Myocyte (in vitro differentiated cells): Measurements from ENCODE around the gene CIDEB. TPM values are rescaled to one million over a fixed set of nuclear protein-coding genes. Genes with fewer than 3 reads are reported as not detected.
"Not testable (repeated sequence)": the region's sequence is repeated elsewhere in the genome, so short reads cannot be mapped to it uniquely, and the experiment has no call there.

ENCODE experiments used
- DNase-seq: peaks from one replicate; pipeline ENCODE4 v3.0.0-alpha.2; 2012; ENCODE audit warnings: low read depth
- polyA plus RNA-seq: library from polyadenylated mRNA; unstranded; fragments of >200 nt; gene quantifications from one replicate; pipeline ENCODE4 v1.2.1, GENCODE V29; 2012; ENCODE audit warnings: missing spikeins
- total RNA-seq: library from RNA; depleted of rRNA; stranded (reverse); fragments of >200 nt; gene quantifications from 2 replicates; pipeline ENCODE4 v1.2.3, GENCODE V29; 2014

CIDEB gene, protein sequence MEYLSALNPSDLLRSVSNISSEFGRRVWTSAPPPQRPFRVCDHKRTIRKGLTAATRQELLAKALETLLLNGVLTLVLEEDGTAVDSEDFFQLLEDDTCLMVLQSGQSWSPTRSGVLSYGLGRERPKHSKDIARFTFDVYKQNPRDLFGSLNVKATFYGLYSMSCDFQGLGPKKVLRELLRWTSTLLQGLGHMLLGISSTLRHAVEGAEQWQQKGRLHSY
- total RNA-seq: not detected in 2 replicates
- polyA plus RNA-seq: not detected

DNA sequence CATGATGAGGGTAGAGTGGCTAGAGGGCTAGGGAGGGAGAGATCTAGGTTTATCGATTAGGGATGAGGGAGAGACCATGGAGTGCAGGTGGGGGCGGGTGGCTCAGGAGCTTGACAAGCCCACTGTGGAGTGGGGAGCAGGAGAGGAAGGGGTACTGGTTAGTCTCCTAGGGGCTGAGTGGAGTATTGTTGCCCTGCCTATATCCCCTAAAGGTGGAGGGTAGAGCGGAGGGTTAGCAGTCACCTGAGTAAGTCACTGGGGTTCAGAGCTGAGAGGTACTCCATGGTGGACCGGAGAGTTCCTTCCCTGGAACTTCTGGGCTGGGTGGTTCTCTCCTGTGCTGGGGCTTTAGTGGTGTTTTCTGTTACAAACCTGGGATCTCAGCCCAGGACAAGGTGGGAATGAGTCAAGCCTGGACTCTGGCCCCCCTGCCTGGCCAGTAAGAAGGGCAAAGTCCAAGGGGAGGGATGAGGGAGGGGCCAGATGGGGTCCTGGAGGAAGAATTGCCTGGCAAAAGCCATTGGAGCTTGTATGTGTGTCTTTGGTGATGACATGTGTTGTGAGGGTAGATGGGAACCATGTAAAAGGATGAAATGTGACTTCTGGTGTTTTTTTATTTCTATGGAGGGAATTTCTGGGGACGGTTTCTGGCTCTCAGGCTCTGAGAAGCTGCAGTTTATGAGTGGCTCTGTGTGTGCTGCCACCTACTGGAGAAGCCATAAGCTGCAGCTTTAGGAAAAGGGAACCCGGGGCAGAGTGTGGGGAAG is at the start of gene CIDEB:
Gene CIDEB (minus strand): TSS at position 403 of the 767 bp plus-strand sequence. CDS start 119 bp downstream, at position 284.
- peak; percentile 66 for DNase-seq

DNA sequence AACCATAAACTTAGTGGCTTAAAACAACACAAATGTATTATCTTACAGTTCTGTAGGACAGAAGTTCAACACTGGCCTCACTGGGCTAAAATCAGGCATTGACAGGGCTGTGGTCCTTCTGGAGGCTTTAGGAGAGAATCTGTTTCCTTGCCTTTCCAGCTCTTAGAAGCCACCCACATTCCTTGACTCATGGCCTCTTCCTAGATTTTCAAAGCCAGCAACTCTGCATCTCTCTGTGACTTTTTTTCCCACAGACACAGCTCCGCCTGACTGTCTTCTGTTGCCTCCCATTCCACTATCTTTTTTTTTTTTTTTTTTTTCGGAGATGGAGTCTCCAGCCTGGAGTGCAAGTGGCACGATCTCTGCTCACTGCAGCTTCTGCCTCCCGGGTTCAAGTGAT is 48.4 kb upstream of the CIDEB start:
- DNase-seq: no peak

DNA sequence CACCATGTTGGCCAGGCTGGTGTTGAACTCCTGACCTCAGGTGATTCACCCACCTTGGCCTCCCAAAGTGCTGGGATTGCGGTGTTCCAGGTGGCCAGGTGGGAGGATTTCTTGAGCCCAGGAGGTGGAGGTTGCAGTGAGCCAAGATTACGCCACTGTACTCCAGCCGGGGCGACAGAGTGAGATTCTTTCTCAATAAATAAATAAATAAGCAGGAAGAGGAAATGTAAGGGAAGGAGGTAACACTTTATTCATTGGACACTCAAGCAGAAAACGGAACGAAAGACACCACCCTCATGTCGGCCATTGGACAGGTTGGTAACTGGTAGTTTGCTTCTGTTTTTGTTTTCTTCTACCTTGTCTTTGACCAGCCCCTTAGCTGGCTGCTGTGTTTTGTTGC is 47.2 kb upstream of the CIDEB start:
- DNase-seq: no peak

DNA sequence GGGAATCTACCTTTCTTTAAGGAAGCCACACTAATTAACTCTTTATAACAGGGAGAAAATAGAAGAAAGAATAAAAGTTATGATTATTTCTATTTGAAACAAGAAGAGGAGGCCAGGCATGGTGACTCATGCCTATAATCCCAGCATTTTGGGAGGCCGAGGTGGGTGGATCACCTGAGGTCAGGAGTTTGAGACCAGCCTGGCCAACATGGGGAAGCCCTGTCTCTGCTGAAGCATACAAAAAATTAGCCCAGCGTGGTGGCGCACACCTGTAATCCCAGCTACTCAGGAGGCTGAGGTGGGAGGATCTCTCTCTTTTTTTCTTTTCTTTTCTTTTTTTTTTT is 46.7 kb upstream of the CIDEB start:
- DNase-seq: not testable (repeated sequence)

DNA sequence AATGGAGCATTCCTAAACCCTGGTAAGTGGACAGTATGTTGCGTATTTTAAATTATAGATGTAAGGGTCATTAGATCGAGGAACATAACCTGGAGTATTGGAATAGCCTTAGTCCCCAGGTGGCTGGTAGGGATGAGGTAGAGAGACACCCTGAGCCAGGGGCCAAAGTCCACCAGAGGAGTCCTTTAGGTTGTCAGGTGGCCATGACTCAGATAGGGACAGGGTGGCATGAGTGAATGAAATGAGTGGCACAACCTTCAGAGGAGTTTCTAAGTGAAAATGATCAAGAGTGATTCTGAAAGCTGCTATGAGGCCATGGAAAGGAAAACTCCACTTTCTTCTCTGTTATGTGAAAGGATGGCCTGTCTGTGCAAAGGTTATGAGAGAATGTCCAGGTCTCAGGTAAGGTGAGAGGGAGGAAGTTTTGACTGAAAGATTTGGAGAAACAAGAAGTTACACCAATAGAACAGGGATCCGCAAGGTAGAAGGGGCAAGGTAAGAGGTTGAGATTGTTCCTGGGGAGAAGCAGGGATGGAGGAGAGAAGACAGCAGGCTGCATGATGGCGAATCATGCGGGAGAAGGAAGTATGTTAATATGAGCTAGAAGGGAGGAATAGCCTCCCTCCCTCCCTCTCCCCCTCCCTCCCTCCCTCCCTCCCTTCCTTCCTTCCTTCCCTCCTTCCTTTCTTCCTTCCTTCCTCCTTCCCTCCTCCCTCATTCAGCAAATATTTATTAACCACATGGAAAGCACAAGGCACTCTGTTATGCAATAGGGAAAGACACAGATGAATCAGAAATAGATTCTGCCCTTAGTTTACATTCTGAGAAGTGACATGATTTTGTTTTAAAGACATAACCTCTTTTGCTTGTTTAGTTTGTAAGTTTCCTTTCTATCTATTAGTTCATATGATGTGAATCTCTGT is 46.0 kb upstream of the CIDEB start:
- DNase-seq: peak; percentile 27

DNA sequence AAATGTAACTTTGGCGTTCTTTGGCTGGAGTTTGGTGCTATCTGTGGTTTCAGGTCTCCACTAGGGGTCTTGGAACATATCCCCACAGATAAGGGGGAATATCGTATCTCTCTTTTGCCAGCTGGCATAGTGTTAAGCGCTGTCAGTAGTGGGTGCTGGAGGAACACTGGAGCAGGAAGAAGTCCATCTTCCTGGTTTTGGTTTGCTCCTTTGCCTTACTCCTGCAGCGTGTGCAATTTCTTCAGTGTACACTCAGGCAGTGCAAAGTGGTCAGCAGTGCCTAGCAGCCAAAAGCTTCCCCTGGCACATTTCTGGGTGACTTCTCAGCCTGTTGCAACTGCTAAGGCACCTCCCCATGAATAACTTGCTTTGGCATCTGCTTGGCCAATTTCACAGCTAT is 43.7 kb upstream of the CIDEB start:
- DNase-seq: peak; percentile 43

DNA sequence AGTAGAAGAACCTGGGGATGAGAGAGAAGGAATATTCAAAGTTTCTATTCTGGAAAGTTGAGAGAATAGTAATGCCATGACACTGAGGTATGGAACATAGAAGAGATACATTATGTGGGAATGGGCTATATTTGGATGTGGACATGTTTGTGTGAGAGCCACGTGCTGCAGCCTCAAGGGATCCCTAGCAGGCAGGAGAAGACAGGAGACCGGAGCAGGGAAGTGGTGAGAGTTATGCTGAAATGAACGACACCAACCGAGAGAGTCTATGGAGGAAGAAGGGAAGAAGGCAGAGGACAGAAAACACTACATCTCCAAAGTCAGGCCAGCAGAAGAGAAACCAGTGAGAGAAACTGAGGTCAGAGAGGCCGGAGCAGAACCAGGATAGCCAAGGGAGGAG is 42.0 kb upstream of the CIDEB start:
- no peak for DNase-seq

DNA sequence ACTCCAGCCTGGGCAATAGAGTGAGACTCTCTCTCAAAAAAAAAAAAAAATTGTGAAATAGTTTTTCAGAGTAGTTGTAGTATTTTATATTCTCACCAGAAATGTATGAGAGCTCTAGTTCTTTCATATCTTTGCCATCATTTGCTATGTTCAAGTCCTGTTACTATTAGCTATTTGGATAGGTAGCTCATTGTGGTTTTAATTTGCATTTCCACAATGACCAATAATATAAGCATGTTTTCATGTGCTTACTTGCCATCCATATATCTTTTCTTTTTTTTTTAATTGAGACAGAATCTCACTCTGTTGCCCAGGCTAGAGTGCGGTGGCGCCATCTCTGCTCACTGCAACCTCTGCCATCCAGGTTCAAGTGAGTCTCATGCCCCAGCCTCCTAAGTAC is 40.4 kb upstream of the CIDEB start:
- DNase-seq: no peak

DNA sequence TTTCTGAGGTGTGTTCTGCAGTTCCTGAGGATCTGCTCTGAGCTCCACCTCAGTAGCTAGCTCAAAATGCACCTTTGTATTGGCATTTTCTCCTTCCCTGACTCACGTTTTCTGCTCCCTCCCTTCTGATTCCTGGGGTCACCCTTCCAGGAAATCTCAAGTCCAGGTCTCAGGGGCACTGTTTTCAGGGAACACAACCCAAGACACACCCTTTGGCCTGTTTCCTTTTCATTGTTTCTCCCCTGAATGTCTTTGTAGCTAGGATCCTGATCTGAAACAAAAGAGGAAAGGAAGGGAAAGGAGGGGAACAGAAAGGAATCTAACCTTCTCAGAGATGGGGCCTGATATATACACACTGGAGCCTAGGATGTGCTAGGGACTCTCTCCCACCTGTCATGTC is 39.4 kb upstream of the CIDEB start:
- no peak for DNase-seq

DNA sequence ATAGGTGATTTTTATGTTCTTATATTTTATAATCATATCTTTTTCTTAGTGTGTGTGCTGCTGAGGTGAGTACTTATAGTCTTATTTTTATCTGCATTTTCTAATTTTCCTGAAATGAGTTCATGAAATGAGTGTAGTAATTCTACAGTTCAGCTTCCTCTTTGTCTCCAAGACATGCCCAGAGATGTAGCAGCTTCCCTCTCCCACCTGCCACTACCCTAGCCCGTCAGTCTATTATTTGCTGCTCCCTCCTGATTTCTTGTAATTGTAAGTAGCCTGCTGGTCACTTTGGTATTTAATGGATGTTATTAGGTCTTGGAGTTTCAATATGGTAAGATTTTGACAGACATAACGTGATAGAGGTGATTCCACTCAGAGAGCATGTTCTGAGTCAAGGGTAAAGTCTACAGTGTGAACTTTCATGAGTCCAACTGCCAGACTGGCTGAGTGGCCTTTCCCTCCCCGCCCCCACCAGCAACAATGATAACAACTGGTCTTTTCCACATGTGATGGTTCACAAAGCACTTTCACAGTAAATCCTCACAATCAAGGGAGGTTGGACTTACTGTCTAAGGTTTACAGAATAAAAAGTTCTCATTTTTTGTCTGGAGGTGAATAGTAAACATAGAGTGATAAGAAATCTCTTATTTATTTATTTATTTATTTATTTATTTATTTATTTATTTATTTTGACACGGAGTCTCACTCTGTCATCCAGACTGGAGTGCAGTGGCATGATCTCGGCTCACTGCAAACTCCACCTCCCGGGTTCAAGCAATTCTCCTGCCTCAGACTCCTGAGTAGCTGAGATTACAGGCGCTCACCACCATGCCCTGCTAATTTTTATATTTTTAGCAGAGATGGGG is 36.3 kb upstream of the CIDEB start:
- no peak for DNase-seq

DNA sequence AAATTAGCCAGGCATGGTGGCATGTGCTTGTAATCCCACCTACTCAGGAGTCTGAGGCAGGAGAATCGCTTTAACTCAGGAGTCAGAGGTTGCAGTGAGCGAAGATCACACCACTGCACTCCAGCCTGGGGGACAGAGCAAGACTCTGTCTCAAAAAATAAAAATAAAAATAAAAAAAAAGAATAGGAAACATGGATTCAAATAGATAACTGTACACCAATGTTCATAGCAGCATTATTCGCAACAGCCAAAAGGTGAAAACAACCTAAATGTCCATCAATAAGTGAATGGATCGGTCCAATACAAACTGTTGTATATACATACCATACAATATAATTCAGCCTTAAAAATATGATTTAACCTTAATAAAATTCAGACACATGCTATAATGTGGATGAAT is 35.1 kb upstream of the CIDEB start:
- DNase-seq: no peak

DNA sequence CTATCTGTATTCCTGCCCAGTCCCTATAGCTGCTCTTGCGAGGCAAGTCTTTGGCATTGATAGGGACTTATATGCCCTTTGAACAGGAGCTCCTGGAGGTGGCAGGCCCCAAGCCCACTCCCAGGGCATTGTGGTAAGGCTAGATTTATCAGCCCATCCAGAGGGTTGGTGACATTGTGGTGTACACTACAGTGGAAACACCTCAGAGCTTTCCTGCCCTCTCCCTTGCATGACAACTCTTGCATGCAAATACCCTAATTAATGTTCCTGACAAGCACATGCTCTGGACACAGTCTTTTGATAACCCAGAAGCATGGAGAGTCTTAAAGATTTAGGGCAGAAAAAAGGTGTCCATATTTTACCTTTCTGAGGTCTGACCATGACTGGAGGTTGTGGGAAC is 32.8 kb upstream of the CIDEB start:
- DNase-seq: no peak

DNA sequence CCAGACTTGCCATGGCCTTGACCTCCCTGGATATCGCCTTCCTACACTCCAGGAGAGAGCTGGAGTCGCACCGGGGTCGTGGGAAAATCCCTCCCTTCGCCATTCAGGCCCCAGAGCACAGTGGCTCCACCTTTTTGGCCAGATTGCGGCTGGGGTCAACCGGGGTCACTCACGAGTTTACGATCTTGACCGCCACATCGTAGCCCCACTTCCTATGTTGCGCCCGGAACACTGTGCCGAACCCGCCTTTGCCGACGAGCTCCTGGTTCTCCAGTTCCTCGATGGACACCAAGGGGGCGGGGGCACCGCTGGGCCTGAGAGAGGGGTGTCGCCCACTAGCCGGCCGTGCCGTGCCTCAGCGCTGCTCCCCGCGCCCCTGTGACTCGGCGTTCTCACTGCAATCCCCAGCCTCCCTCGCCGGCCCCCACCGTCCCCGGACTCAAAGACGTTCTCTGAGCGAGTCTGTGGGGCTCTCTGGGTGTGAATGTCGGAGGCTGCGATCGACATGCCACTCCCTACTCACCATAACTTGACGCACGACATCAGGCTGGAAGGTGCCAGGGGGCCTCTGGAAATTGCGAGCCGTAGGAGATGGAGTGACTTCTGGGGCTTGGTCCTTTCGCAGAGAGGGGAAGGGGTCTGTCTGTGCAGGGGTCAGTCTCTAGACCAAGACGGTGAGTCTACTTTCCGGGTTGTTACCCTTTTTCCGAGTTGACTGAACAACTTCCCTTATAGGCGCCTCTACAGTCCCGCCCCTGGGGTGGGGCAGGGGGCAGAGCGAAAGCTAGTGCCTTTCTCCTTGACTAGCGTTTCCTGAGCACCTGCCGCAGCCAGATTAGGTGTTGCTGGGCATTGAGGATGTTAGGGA is 31.7 kb upstream of the CIDEB start, which contains the start of gene RIPK3:
Gene RIPK3 (minus strand): TSS at position 708 of the 868 bp plus-strand sequence. CDS start 165 bp downstream, at position 543.
- no peak for DNase-seq

DNA sequence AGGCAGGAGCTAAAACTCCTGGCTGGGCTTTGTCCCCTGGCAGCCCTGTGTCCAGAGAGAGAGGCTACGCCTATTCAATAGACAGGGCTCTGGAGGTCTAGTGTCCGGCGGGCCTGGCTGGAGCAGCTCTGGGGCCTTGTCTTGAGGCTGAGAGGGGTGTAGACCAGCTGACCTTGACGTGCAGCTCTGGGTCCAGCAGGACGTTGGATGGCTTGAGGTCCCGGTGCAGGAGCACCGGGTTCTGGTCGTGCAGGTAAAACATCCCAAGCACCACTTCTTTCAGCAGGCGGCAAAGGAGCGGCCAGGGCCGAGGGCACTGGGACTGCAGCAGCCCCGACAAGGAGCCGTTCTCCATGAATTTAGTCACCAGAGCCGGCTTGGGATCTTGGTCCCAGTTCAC is 31.1 kb upstream of the CIDEB start:
- DNase-seq: no peak

DNA sequence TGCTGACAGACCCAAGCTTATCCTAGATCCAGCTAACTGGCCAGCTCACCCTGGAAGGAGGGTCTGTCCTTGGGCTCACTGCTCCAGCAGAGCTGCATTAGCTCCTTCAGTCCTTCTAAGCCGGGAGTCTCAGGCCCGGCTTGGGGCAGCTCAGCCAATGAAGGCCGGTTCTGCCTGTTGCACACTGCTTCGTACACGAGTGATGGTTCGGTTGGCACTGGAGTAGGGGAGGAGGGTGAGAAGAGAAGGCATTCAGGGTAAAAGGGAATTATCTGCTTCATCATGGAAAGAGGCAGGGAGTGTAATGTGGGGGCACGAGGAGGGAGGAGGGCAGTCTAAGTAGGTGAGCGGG is 30.0 kb upstream of the CIDEB start:
- no peak for DNase-seq

DNA sequence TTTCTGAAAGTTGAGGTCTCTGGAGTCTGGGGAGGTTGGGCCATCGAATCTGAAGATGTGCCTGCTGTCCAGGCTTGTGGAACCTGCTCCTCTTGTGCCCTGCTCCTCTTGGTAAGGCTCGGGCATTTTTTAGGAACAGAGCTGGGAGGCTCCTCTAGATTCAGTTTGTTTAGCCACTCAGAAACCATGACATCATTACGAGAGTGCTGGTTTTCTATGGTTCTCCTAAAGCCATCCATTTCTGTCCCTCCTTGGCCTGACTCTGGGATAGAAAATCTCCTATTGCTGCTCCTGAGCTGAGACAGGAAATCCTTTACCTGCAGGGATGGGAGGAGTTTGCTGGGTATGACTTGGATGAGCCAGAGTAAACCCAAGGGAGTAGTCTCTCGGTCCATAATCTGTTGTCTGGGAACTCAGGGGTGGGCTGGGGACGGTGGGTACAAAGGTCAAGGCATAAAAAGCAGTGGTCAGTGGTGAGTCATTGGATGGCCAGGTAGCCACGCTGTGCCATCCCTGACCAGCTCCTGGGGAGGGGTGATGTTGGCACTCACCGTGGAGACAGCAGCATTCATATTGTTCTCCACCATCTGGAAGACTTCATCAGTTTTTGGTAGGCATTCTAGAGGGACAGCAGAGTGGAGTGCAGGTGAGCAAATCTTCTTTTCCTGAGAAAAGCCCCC is 29.5 kb upstream of the CIDEB start:
- DNase-seq: no peak

DNA sequence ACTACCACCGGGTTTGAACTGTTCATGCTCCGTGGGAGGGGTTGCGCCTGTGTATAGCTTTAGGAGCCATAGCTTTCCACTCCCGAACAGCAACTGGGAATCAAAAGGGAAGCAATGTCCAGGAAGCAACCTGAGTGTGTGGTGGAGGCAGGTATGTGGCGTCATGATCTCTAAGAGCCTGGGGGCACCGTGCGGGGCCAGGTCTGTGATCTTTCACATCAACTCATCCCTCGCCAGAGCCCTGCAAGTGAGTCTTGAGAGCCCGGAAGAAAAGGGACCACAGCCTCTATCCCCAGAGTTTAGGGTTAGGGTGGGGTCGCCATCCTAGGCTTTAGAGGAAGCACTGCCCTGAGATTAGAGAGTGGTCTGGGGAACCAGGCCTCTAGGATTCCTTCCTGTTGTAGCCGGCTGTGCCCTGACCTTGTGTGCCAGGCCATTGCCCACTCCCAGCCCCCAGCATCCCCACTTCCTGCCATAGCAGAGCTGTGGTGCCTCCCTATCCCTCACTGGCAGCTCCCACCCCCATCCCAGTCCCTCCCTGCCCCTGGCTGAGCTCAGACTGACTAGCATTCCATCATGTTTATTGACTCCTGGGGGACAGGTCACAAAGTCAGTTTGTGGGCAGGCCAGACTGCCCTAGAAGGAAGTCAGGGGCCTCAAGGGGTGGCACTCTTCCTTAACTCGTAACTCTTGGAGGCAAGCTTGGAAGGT is 27.8 kb upstream of the CIDEB start:
- DNase-seq: no peak

DNA sequence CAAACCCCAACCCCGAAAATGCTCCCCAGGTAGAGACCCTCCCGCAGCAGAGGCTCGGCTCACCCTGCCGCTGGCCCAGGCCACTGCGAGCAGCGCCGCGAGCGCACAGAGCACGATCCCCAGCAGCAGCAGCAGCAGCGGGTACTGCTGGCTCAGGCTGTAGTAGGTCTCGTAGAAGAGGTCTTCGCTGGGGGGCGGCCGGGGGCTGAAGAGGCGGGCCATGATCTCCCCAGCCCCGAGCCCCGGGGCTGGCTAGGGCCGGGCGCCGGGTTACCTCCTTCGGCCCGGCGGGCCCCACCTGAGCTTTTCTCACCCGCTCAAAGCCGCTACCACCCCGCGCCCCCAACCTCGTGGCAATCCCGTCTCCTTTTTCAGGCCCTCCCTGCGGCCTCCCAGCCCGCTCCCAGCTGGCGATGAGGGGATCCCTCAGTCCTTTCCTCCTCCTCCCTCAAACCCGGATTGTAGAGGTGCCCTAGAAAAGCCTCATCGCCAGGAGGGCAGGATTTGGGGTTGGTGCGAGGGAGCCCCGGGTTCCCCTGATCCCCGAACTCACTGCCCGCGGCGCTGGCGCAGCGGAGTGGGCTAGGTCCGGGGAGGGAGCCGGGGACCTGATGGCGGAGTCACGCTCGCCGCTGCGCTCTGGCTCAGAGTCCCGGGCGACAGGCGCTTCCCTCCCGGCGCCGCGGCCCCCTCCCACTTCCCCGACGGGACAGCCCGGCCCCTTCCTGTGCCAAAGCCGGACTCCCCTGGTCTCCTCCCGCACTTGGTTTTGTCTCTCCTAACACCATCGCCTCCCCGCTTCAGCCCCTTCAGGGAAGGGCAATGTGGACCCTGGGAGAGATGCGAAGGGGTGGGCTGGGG is 26.9 kb upstream of the CIDEB start, which contains the start of gene ADCY4:
Gene ADCY4 (minus strand): TSS at position 641 of the 861 bp plus-strand sequence. CDS start 419 bp downstream, at position 222.
- DNase-seq: no peak
